Measurements from ENCODE around the gene ZNF98. TPM values are rescaled to one million over a fixed set of nuclear protein-coding genes. Genes with fewer than 3 reads are reported as not detected.

ZNF98 gene
- total and polyA plus RNA-seq, 2 of the 8 experiments (the other 6 are each of a cell fraction or from before 2014, with no cell fraction given), result not detected

DNA sequence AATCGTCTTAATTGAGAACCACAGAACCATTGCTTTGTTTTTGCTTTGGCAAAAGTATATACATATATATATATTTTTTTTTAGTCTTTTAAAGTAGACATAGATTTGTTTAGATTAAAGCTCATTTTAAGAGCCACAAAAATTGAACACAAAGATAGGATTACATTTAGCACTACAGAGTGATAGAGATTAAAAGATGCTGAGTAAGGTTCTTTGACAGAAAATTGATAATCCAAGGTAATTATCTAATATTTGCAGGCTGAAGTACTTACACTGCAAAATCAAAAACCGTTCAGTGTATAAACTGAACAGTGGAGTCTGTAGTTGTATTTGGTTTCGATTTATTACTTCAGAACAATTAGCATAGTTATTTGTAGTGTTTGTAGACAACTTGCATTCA is 24.5 kb upstream of the ZNF98 start:
- Histone ChIP-seq H3K14ac (ENCODE audit: insufficient read length) (no peak overlapping the region), H2BK5ac (ENCODE audit: low read depth, low read length) (no peak overlapping the region), H3K9me3 (ENCODE audit: insufficient read depth in 2 of 2, low read depth in 1 of 2, low read length in 1 of 2) (peaks cover 40 to 61% of the 10 kb centered on the region in 2 experiments), H3K27ac (ENCODE audit: low read depth, low read length) (no peak overlapping the region), H3K4me3 (ENCODE audit: extremely low read depth in 1 of 4, insufficient read depth in 2 of 4, low read depth in 3 of 4, low read length in 4 of 4) (no peak overlapping the region), H3K27me3 (replicated peaks in 1 of 4; ENCODE audit: control insufficient read depth in 3 of 4, extremely low read depth in 1 of 4, insufficient read depth in 3 of 4, low read length in 3 of 4) (no peaks in the 10 kb centered on the region), H3K36me3 (ENCODE audit: control insufficient read depth in 2 of 4, insufficient read depth in 4 of 4, low read length in 3 of 4) (no peaks in the 10 kb centered on the region), H3K79me2 (ENCODE audit: control insufficient read depth in 1 of 2, insufficient read depth in 2 of 2, low read length in 2 of 2) (no peaks in the 10 kb centered on the region), H3K23me2 (ENCODE audit: low read depth, low read length) (no peaks in the 10 kb centered on the region), H3K4me1 (replicated peaks in 1 of 4; ENCODE audit: control insufficient read depth in 3 of 4, insufficient read depth in 4 of 4, low read length in 3 of 4) (no peaks in the 10 kb centered on the region), H3K23ac (ENCODE audit: insufficient read length) (no peak overlapping the region), H4K91ac (replicated peaks; ENCODE audit: insufficient read length, low read length) (no peak overlapping the region), H2AFZ (ENCODE audit: low read length) (no peak overlapping the region), H3K79me1 (ENCODE audit: low read depth, low read length) (no peaks in the 10 kb centered on the region), H4K8ac (ENCODE audit: extremely low read depth, insufficient read depth, low read length) (no peak overlapping the region), H4K5ac (ENCODE audit: insufficient read length, low read depth, low read length) (no peak overlapping the region), H3K4me2 (ENCODE audit: insufficient read depth in 1 of 2, low read depth in 2 of 2, low read length in 2 of 2) (no peak overlapping the region), H4K20me1 (replicated peaks in 1 of 2; ENCODE audit: control insufficient read depth in 1 of 2, insufficient read depth in 2 of 2, low read length in 2 of 2) (no peaks in the 10 kb centered on the region), H2BK15ac (ENCODE audit: low read length) (no peak overlapping the region), H2BK12ac (ENCODE audit: low read depth, low read length) (no peak overlapping the region), H2BK20ac (ENCODE audit: low read length) (no peak overlapping the region), H3K9ac (replicated peaks in 1 of 4; ENCODE audit: extremely low read depth in 1 of 4, low read depth in 3 of 4, low read length in 3 of 4) (no peak overlapping the region), H2BK120ac (replicated peaks; ENCODE audit: low read depth, low read length) (no peak overlapping the region), H3K18ac (ENCODE audit: extremely low read depth, low read length) (no peak overlapping the region), H3K56ac (replicated peaks; ENCODE audit: insufficient read length, low read depth, low read length) (no peak overlapping the region), H3K4ac (replicated peaks; ENCODE audit: insufficient read length, low read depth, low read length) (no peak overlapping the region), H2AK5ac (ENCODE audit: low read depth, low read length) (no peak overlapping the region)
- WGBS, 2 experiments (ENCODE audit: extremely low coverage in 1 of 2, insufficient coverage in 1 of 2, insufficient read length in 1 of 2, insufficient replicate concordance in 2 of 2, low coverage in 1 of 2, low lambda C conversion rate in 2 of 2, missing lambda C conversion rate in 1 of 2), result 78% methylated on average over 3 of the region's 3 CpGs; no CpG with 5 or more reads in 1 of the 2 experiments
- ChIA-PET CTCF (ENCODE audit: partially characterized antibody) (no interaction called here), POLR2A (ENCODE audit: partially characterized antibody) (no interaction called here)
- DNase-seq (ENCODE audit: low read depth in 1 of 2, low spot score in 2 of 2) (no peak), FAIRE-seq (no peak)
- TF ChIP-seq CEBPB (IDR thresholded peaks at IDR 0.05; ENCODE audit: low read depth, low read length), result no peak
- no peak for TF ChIP-seq POLR2A (IDR thresholded peaks at IDR 0.05; ENCODE audit: control extremely low read depth in 1 of 2, low read depth in 2 of 2, low read length in 2 of 2)
- TF ChIP-seq SP1 (IDR thresholded peaks at IDR 0.05; ENCODE audit: low read depth, low read length), result no peak
- TF ChIP-seq TAF7 (optimal IDR thresholded peaks at IDR 0.05; ENCODE audit: borderline replicate concordance, low read depth, low read length), result no peak
- TF ChIP-seq, protein P1, sequence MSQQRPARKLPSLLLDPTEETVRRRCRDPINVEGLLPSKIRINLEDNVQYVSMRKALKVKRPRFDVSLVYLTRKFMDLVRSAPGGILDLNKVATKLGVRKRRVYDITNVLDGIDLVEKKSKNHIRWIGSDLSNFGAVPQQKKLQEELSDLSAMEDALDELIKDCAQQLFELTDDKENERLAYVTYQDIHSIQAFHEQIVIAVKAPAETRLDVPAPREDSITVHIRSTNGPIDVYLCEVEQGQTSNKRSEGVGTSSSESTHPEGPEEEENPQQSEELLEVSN (IDR thresholded peaks at IDR 0.05), result no peak
- TF ChIP-seq PHF8 (conservative IDR thresholded peaks at IDR 0.05; ENCODE audit: low read depth, low read length), result no peak
- TF ChIP-seq, protein P2, sequence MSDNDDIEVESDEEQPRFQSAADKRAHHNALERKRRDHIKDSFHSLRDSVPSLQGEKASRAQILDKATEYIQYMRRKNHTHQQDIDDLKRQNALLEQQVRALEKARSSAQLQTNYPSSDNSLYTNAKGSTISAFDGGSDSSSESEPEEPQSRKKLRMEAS (IDR thresholded peaks at IDR 0.05), result no peak
- no peak for TF ChIP-seq POU5F1 (IDR thresholded peaks at IDR 0.05; ENCODE audit: low read depth, low read length)
- TF ChIP-seq SIRT6 (IDR thresholded peaks at IDR 0.05; ENCODE audit: low read length), result no peak
- no peak for TF ChIP-seq JUND (IDR thresholded peaks at IDR 0.05; ENCODE audit: low read length)
- TF ChIP-seq CBX8 (IDR thresholded peaks at IDR 0.05; ENCODE audit: borderline replicate concordance, low read depth, low read length), result no peak
- TF ChIP-seq ZNF274 (IDR thresholded peaks at IDR 0.05; ENCODE audit: borderline replicate concordance, extremely low read depth, low read length), result no peak
- no peak for TF ChIP-seq HDAC6 (IDR thresholded peaks at IDR 0.05; ENCODE audit: low read depth, low read length)

All from H1 (cell line).